Mesenteric fat pad (tissue), 1 donor: ENCODE results near the gene MELK. TPM values are rescaled to one million over a fixed set of nuclear protein-coding genes. Genes with fewer than 3 reads are reported as not detected.

Experiments used
- DNase-seq: peaks from one replicate; pipeline ENCODE4 v3.0.0-alpha.2; 2020; ENCODE audit warnings: low spot score
- total RNA-seq: library from RNA; stranded (reverse); fragmentation: NEBNext Ultra II Directional; extraction: Animal tissue kit (Norgen Biotek cat#: 25700); gene quantifications from one replicate; pipeline ENCODE4 v1.2.1, GENCODE V29; 2021
- donor health status: DM: yes; HTN: yes; CAD: no.

Gene MELK
- total RNA-seq, 1 donor from 2014 or later: 0.77 TPM

DNA sequence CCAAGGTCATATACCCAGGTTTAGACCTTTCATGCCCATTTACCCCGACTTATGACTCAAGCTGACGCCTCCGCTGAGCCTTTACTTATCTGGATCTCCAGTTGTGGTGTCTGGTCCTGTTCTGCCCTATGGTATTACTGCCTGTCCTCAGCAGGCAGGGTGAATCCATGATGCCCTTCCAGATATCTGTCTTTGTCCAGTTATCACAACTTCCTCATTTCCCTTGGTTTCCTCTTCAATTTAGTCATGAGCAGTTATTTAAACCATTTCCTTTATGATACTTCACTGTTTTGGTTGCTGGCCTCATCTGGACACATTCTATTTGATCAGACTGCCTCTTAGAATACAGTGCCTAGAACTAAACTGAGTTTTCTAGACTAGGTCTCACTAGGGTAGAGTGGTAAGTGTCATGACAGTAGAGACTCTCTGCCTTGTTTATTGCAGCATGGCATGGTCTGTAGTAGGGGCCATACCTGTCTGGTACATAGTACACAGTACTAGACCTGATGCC, 93.3 kb downstream of the MELK start:
- DNase-seq: no peak

DNA sequence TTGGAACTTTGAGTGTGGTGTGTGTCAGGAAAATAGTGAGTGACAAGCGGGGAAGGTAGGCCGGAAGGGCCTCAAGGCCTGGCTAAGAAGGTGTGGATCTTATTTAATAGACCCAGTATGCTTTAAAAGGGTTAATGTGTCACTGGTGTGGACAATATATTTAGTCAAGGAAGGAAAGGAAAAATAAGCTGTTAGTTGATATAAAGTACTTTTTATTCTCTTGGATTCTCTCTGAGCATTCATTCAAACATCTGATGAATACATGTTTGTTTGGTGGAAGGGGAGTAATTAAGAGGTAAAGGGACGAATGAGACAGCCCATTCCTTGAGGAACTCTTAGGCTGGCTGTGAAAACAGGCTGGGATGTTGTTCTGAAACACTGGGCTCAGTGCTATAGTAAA, 98.9 kb downstream of the MELK start:
- no peak for DNase-seq

DNA sequence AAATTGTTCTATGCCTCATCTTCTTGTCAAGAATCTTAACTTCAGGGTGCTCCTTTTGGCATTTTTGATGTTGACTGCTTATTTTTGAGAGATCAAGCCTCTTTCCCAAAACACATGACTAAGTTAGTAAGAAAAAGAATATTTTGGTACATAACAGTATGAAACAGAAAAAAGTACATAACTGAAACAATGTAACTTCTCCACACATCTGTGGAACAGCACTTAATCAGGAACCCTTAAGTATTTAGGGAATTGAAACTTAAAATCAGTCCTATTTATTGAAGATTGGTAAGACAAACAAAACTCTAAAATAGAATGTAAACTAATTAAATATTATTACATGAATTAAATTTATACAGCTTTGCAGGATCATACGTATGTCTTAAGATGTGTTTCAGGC, 103.4 kb downstream of the MELK start:
- DNase-seq: no peak

DNA sequence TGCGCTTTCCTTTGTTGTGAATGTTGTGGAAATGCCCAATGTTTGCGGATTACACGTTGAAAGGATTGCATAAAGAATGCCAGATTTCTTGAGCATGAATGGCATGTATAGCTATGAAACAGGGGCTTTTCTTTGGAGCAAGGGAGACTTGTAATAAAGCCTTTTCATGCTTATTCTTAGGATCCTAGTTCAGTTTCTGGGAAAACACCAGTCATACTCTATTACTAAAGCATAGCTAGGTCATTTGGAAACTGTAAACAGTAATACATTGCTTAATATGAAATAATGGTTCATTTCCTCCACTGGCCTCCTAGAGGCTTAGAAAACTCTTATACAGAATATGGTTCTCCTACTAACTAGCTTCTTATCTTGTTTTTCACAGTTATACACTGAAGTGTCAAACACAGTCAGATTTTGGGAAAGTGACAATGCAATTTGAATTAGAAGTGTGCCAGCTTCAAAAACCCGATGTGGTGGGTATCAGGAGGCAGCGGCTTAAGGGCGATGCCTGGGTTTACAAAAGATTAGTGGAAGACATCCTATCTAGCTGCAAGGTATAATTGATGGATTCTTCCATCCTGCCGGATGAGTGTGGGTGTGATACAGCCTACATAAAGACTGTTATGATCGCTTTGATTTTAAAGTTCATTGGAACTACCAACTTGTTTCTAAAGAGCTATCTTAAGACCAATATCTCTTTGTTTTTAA, 104.2 kb downstream of the MELK start:
- no peak for DNase-seq

DNA sequence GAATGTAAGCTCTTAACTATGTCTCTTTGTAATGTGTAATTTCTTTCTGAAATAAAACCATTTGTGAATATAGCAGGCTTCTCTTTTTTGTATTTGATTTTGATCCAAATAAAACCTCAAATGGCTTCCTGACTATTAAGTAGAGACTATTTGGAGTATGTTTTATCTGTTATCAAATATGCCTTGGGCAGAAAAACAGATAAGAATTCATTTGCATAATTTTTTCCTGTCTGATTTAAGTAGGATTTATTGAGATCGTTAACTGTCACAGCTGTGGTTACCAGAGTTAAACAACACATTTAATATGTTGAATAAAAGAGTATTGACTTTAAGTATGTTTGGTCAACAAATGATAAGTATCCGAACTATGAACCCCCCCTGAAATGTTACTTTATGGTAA, 104.9 kb downstream of the MELK start:
- DNase-seq: no peak

DNA sequence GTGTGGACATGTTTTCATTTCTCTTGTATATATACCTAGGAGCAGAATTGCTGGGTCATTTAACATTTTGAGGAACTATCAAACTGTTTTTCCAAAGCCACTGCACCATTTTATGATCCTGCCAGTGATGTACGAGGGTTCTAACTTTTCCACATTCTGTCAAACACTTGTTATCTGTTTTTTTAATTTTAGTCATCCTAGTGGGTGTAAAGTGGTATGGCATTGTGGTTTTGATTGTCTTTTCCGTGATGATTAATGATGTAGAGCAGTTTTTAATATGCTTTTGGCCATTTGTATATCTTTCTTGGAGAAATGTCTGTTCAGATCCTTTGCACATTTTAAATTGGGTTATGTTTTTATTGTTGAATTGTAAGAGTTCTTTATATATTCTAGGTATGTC, 107.0 kb downstream of the MELK start:
- DNase-seq: no peak

DNA sequence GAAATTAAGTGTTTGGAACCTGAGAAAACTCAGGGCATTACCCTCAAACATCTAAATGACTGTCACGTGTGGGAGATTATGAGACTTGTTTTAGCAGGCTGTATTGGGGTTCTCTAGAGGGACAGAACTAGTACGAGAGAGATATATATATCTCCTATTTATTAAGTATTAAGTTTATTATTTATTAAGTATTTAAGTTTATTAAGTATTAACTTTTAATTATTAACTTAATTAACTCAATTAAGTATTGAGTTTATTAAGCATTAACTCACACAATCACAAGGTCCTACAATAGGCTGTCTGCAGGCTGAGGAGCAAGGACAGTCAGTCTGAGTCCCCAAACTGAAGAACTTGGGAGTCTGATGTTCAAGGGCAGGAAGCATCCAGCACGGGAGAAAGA, 113.8 kb downstream of the MELK start:
- no peak for DNase-seq

DNA sequence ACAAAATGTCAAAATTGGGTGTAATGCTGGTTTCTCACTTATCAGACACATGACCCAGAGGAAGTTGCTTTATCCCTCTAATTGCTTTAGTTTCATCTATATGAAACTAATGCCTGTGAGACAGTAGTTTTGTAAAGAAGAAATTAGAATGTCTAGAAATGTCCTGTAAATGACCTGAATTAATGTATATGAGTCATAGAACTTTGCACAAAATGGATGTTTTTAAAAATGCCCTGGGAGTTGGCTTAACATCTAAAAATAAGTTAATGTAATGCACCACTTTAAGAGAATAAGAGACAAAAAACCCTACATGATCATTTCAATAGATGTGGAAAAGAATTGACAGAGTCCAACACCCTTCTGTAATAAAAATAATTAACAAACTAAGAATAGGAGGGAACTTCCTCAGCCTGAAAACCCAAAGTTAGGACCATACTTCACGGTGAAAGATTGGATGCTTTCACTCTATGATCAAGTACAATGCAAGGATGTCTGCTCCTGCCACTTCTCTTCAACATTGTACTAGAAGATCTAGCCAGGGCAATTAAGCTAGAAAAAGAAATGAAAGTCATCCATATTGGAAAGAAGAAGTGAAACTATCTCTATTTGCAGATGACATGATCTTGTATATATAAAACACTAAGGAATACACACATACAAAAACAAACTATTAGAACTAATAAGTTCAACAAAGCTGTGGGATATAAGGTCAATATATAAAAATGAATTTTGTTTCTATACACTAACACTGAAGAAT, 117.9 kb downstream of the MELK start:
- DNase-seq: no peak

DNA sequence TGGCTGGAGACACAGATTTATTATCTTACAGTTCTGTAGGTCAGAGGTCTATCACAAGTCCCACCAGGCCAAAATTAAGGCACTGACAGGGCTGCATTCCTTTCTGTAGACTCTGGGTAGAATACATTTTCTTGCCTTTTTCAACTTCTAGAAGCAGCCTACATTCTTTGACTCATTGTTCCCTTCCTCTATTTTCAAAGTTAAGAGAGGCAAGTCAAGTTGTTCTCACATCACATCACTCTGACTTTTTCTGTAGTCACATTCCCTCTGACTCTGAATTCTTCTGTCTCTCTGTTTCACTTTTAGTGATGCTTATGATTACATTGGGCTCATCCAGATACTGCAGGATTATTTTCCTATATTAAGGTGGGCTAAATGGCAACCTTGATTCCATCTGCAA, 119.0 kb downstream of the MELK start:
- DNase-seq: no peak

DNA sequence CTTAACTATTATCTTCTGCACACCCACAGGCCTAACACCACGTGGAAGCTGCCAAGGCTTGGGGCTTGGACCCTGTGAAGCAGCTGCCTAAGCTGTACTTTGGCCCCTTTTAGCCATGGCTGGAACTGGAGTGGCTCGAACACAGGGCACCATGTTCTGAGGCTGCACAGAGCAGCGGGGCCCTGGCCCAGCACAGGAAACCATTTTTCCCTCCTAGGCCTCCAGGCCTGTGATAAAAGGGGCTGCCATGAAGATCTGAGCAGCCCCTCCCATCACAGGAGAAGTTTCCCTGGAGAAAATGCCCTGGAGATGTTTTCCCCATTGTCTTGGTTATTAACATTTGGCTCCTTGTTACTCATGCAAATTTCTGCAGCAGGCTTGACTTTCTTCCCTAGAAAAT, 126.3 kb downstream of the MELK start:
- no peak for DNase-seq

DNA sequence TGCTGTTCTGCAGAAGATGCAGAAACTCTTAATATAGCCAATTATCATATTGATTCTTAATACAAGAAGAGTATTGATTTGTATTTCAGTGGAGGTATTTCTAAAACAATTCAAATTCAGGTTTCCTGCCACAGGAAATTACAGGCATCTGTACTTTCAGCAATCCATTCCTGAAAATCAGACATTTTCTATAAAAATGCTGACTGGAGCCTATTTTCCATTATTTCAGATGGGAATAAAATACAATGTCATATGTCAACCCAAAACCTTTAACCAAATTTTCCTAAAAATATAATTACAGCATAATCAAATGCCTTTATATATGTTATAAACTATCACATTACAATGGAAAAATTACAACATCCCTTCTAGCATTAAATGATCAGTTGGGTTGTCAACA, 131.5 kb downstream of the MELK start:
- no peak for DNase-seq

DNA sequence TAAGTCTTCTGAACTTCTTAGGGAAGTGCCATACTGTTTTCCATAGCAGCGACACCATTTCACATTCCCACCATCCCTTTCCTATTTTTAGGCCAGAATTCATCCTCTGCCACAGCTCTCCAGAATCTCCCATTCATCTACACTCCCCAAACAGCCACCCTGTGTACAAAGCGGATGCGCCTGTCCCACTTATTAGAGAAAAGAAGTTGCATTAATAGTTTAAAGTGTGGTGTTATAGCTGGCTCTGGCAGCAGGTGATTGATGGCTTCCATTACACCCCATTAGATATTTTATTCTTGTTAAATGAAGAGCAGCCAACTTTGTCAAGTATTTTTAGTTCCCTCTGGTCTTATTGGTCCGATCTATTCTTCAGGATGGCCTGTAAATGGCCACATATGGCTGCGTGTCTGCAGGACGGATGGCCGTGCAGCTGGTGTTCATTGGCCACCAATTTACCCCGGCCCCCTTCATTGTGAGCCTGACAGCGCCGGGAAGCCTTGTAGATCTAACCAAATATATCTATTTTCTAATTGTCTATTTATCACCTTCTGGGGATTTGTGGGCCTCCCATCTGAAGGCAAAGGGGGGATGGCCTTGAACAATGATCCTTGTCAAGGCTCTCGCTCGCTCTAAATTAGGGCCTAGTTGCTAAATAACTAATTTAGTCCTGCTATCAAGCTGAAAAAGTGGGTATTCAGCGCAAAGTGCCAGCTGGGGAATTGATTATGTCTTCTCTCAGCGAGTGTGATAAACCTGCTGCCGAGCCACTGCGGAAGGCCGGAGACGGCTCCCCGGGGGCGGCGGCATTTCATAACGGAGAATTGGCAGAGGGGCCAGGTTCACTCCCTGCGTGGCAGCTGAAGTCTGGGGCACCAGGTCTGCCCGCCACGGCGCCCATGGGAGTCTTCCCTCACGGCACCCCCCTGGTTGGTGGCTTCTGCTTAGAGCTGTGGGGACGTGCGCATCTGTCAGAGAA, 141.1 kb downstream of the MELK start:
- no peak for DNase-seq

DNA sequence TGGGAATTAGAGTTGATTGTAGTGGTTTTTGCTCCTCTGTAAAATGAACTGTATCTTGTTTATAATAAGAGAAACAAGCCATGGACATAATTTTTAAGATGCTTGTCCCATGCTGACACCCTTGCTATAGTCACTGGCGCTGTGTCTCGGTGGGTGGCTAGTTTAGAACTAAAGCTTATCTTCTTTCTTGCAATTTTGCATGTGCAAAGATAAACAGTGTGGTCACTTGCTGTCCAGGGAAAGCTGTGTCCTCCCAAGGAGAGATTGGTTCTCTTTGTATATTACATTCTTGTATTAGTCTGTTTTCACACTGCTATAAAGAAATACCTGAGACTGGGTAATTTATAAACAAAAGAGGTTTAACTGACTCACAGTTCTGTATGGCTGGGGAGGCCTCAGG, 143.8 kb downstream of the MELK start:
- no peak for DNase-seq

DNA sequence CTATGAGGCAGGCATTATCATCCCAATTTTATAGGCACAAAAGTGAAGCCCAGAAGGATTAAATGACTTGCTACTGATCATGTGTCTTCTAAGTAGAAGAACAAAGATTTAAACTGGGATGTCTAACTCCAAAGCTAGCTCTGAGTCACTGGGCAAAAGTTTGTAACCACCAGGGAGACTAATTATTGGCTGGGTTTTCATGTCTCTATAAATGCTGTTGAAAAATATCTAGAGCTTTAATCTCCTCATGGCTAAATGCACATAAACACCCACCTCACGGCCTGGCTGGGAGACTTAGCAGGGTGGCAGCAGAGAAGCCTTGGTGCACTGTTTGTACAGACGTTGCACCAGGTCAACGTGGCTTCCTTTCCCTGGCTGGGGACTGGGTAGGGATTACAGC, 144.6 kb downstream of the MELK start:
- DNase-seq: no peak

DNA sequence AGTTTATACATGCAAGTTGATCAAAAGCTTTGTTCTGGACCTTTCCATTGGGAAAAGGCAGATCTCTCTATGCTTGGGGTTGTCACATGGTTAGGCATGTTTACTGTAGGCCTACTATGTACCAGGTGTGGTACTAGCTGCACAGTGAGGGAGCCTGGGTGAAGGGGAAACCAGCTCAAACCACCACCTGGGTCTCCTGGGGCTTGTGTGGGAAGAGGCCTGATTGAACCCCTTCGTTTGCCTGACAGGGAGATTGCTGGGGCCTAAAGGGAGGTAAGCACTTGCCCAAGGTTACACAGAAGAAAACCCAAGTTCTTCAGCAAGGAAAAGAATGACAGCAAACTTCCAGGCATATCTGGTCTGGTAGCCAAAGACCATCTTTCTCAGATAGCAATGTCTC, 145.9 kb downstream of the MELK start:
- DNase-seq: no peak

DNA sequence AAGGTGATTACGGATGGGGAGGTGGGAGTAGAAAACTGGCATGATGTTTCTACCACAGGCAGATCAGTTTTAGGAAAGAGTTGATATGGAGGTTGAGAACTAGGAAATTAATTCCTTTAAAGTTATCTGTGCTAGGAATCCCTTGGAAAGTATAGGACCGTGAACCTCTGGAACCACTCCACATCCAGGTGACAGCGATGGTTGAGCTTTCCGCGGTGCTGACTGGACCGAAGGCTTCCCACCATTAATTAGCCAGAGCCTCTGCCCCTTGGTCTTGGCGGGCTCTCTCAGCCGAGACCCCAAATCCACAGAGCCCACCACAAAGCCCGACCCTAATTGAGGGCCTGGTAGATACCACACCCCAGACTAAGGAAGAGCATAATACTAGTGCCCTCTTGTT, 147.3 kb downstream of the MELK start:
- no peak for DNase-seq

DNA sequence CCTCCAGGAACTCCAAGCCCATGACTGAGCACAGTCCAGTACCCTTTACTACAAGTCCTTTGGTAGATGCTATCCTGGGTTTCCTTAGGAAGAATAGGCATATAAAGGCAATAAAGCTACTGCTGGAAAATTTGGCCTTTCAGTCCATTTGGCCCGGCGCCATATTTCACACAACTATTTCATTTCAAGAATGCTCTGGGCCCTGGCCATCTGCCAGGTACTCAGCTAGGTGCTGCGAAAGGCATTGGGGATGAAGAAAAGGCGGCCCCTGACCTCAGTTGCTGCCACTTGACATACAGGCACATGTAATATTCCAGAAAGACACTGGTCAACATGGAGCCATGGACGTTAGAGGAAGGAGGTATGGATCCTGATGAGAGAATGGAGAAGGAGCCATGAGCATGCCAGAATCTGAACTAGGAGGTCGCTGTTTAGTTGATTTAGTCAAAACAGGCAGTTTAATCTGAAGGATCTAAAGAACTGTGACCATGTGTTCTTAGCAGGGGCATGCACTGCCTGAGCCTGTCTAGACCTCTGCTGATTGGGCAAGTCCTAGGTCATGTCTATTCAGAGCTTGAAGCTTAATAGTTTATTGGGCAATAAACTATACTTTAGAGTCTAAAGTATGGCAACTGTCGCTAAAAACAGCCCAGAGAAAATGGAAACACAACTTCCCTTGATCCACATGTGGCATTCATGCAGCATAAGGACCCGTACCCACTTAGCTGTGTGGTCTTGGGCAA, 149.3 kb downstream of the MELK start:
- no peak for DNase-seq

DNA sequence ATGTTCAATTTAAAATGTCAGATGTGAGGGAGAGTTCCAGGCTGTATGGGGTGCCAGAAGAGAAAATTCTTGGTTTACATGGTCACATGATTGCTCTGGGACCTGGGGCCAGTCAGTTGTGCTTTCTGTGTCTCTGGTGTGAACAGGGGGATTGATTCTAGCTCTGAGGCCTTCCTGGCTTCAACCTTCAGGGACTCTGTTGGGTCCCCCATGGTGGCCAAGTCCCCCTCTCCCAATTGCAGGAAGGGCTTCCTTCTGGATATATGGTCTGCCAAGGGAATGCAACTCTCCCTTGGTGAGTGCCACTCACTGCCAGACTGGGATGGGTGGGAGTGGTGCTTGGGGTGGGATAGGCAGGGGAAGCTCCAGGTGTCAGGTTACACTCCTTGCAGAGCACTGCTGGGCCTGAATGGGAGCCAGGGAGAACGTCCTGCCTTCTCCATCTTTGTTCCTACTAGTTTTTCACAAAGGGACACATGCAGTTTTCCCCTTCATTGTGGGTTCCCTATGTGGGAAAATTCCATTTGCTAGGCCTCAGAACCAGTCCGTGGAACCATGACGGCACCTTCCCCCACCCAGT, 153.2 kb downstream of the MELK start:
- no peak for DNase-seq
